Vagina (tissue), 2 donors: ENCODE data around the gene ARHGAP26. TPM values are rescaled to one million over a fixed set of nuclear protein-coding genes. Genes with fewer than 3 reads are reported as not detected.
A peak's percentile ranks its signal among the peaks of the same experiment; 100 is the strongest.

ENCODE experiments used
- DNase-seq, 2 donors: peaks; one replicate each; pipeline ENCODE4 v3.0.0-alpha.2; 2017; ENCODE audit errors: extremely low spot score in 2 of 2
- H3K27ac ChIP-seq: fragments of 200-600 bp; sonication (generic); one replicate; pipeline ENCODE4 v1.5.1; 2019
- H3K27me3 ChIP-seq: fragments of 200-600 bp; sonication (generic); one replicate; pipeline ENCODE4 v1.5.1; 2019
- H3K36me3 ChIP-seq, 2 donors: fragments of 200-600 bp; sonication (generic); one replicate each; pipeline ENCODE4 v1.5.1; 2017 to 2019
- H3K4me1 ChIP-seq: fragments of 200-600 bp; sonication (generic); one replicate; pipeline ENCODE4 v1.5.1; 2019
- H3K4me3 ChIP-seq, 2 donors: fragments of 200-600 bp; sonication (generic); 1 replicate in 1 of 2; 2 replicates in 1 of 2; pipeline ENCODE4 v1.5.1; 2016 to 2019
- H3K9me3 ChIP-seq: fragments of 200-600 bp; sonication (generic); one replicate; pipeline ENCODE4 v1.5.1; 2019
- CTCF ChIP-seq, 3 experiments: fragments of 450-650 bp in 2 of 3; fragments of 200-600 bp in 1 of 3; sonication (generic) in 1 of 3; IDR thresholded peaks; one replicate each; pipeline ENCODE4 v1.5.1; 2017 to 2019; ENCODE audit warnings: antibody characterized with exemption in 3 of 3, mild to moderate bottlenecking in 2 of 3, moderate library complexity in 2 of 3
- POLR2A ChIP-seq, 2 donors: fragments of 450-650 bp; IDR thresholded peaks; one replicate each; pipeline ENCODE4 v1.6.1; 2017; ENCODE audit warnings: antibody characterized with exemption in 2 of 2, mild to moderate bottlenecking in 2 of 2, moderate library complexity in 2 of 2
- POLR2AphosphoS5 ChIP-seq, 2 donors: sonication (generic); formaldehyde crosslinking; IDR thresholded peaks; one replicate each; pipeline ENCODE4 v1.9.0; 2017; ENCODE audit warnings: antibody characterized with exemption in 2 of 2, mild to moderate bottlenecking in 2 of 2, low read depth in 1 of 2; ENCODE audit not compliant: insufficient read depth in 1 of 2
- intact Hi-C: fragments of 100-400 bp; cut with DNase I; formaldehyde crosslinking; loops from one replicate; pipeline ENCODE4 v1.15.1; 2023
- total RNA-seq: library from RNA; depleted of rRNA; stranded (reverse); fragments of >200 nt; gene quantifications from one replicate; pipeline ENCODE4 v1.2.3, GENCODE V29; 2016

Gene ARHGAP26
- total RNA-seq, 1 donor from 2014 or later: 42.5 TPM

GRCh38 chr5:142828797-142829535, 58.8 kb downstream of the ARHGAP26 start:
- H3K27ac ChIP-seq: peak overlapping the region; percentile 5
- peaks cover 62% of the 10 kb centered on the region for H3K4me1 ChIP-seq
- H3K36me3 ChIP-seq: no peaks in the 10 kb centered on the region
- no peak overlapping the region for H3K4me3 ChIP-seq
- no peaks in the 10 kb centered on the region for H3K27me3 ChIP-seq
- intact Hi-C loops: no loop called here
- TF ChIP-seq CTCF (IDR thresholded peaks at IDR 0.05): no peak
- no peak for TF ChIP-seq POLR2AphosphoS5 (IDR thresholded peaks at IDR 0.05; ENCODE audit: insufficient read depth in 1 of 2, low read depth in 1 of 2)
- TF ChIP-seq POLR2A (IDR thresholded peaks at IDR 0.05): no peak
- no peak for DNase-seq
- H3K9me3 ChIP-seq: no peaks in the 10 kb centered on the region

GRCh38 chr5:142829801-142830220, 59.6 kb downstream of the ARHGAP26 start:
- H3K4me1 ChIP-seq: peaks cover 57% of the 10 kb centered on the region
- no peaks in the 10 kb centered on the region for H3K27me3 ChIP-seq
- TF ChIP-seq POLR2AphosphoS5 (IDR thresholded peaks at IDR 0.05; ENCODE audit: insufficient read depth in 1 of 2, low read depth in 1 of 2): peak in 1 of 2 donors; percentile 89
- no peak for TF ChIP-seq CTCF (IDR thresholded peaks at IDR 0.05)
- H3K4me3 ChIP-seq: no peak overlapping the region
- intact Hi-C loops: no loop called here
- DNase-seq: no peak
- no peaks in the 10 kb centered on the region for H3K9me3 ChIP-seq
- H3K27ac ChIP-seq: no peak overlapping the region
- H3K36me3 ChIP-seq: no peaks in the 10 kb centered on the region

DNA sequence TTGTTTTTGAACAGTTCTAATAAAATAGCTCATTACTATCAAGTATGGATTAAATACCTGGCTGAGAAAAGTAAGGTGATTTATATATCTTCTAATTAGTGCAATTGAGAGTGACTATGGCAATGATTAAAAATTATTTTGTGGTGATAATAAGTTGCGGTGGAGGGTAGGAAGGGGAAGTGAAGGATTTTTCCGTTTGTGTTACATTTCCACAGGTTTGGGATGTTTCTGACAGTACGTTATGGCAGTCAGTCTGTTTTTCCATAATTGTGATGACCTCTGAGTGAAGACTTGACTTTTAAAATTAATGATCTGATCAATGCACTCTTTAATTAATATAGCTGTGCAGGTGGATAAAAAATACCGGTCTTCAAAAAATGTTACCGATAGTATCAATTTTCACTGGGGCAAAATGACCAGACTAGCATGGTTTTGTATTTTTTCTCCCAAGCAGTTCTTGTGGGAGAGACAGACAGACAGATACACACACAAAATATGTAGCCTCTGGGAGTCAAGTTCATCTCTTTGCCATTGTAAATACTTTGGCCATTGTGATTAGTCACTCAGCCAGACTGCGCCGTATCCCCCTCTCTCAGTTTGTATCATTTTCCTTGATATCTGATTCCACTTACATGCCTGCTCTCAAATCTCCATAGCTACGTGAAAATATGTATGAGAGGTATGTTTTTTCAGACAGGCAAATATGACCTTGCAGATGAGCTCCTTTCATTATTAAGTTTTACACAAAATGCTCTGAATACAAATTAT, 60.2 kb downstream of the ARHGAP26 start:
- Histone ChIP-seq H3K36me3 (no peaks in the 10 kb centered on the region), H3K27ac (peak overlapping the region; percentile 1), H3K9me3 (no peaks in the 10 kb centered on the region), H3K4me1 (peaks cover 53% of the 10 kb centered on the region), H3K4me3 (no peak overlapping the region), H3K27me3 (no peaks in the 10 kb centered on the region)
- DNase-seq: no peak
- intact Hi-C loops: no loop called here
- TF ChIP-seq CTCF (IDR thresholded peaks at IDR 0.05): no peak
- no peak for TF ChIP-seq POLR2AphosphoS5 (IDR thresholded peaks at IDR 0.05; ENCODE audit: insufficient read depth in 1 of 2, low read depth in 1 of 2)
- no peak for TF ChIP-seq POLR2A (IDR thresholded peaks at IDR 0.05)

- Histone ChIP-seq H3K9me3 (no peaks in the 10 kb centered on the region), H3K36me3 (no peaks in the 10 kb centered on the region), H3K27me3 (no peaks in the 10 kb centered on the region), H3K4me3 (no peak overlapping the region), H3K4me1 (peaks cover 48% of the 10 kb centered on the region), H3K27ac (peak overlapping the region; percentile 1)
- DNase-seq: no peak
- TF ChIP-seq CTCF (IDR thresholded peaks at IDR 0.05): no peak
- no peak for TF ChIP-seq POLR2AphosphoS5 (IDR thresholded peaks at IDR 0.05; ENCODE audit: insufficient read depth in 1 of 2, low read depth in 1 of 2)
- no peak for TF ChIP-seq POLR2A (IDR thresholded peaks at IDR 0.05)
- intact Hi-C loops: no loop called here
Measured at GRCh38 chr5:142831009-142831383, 60.8 kb downstream of the ARHGAP26 start.

DNA sequence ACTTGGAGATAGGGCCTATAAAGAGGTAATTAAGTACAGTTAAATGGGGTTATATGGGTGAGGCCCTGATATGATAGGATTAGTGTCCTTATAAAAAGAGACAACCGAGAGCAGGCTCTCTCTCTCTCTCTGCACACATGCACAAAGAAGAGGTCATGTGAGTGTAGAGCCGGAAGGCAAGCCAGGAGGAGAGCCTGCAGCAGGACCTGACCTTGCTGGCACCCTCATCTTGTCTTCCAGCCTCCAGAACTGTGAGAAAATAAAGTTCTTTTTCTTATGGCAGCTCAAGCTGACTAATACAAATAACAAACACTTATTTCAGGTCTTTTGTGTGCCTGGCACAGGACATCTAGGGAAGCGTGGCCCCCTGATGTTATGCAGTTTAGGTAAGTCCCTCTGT, 62.1 kb downstream of the ARHGAP26 start:
- Histone ChIP-seq H3K27me3 (no peaks in the 10 kb centered on the region), H3K27ac (no peak overlapping the region), H3K4me1 (peaks cover 37% of the 10 kb centered on the region), H3K4me3 (no peak overlapping the region), H3K9me3 (no peaks in the 10 kb centered on the region), H3K36me3 (no peaks in the 10 kb centered on the region)
- no peak for TF ChIP-seq POLR2A (IDR thresholded peaks at IDR 0.05)
- TF ChIP-seq CTCF (IDR thresholded peaks at IDR 0.05): no peak
- TF ChIP-seq POLR2AphosphoS5 (IDR thresholded peaks at IDR 0.05; ENCODE audit: insufficient read depth in 1 of 2, low read depth in 1 of 2): no peak
- DNase-seq: no peak
- intact Hi-C loops: no loop called here
